ENCODE measurements around the gene TSPAN9. TPM values are rescaled to one million over a fixed set of nuclear protein-coding genes. Genes with fewer than 3 reads are reported as not detected.

TSPAN9 gene
- total and polyA plus RNA-seq, 4 donors, result 23.0 to 72.3 (median 33.9) TPM

- TF ChIP-seq CTCF (IDR thresholded peaks at IDR 0.05; ENCODE audit: control extremely low read depth, extremely low read depth), result no peak
- Histone ChIP-seq H3K9me3 (ENCODE audit: control insufficient read depth in 4 of 4, insufficient read depth in 3 of 4, low read length in 3 of 4) (no peaks in the 10 kb centered on the region), H3K36me3 (ENCODE audit: control insufficient read depth in 4 of 4, insufficient read depth in 4 of 4, low read length in 4 of 4) (peaks cover 0 to 2% (median 0%) of the 10 kb centered on the region in 4 donors), H3K9ac (ENCODE audit: insufficient read depth in 1 of 2, low read length in 2 of 2) (no peak overlapping the region), H3K4me3 (no peak overlapping the region), H3K27me3 (ENCODE audit: control insufficient read depth in 3 of 3, insufficient read depth in 3 of 3, low read length in 2 of 3) (no peaks in the 10 kb centered on the region), H3K27ac (ENCODE audit: low read depth in 1 of 2, low read length in 1 of 2) (no peak overlapping the region), H3K4me1 (ENCODE audit: control insufficient read depth in 5 of 5, insufficient read depth in 5 of 5, low read length in 5 of 5) (peaks cover 16 to 39% (median 18%) of the 10 kb centered on the region in 5 donors)
- DNase-seq (no peak), ATAC-seq (ENCODE audit: insufficient read depth, low FRiP score) (no peak)
- WGBS, 2 donors, result 80 to 84% methylated on average over 3 of the region's 3 CpGs
Measured at GRCh38 chr12:3099146-3099545, 22.0 kb downstream of the TSPAN9 start.

- Histone ChIP-seq H3K9ac (ENCODE audit: insufficient read depth in 1 of 2, low read length in 2 of 2) (no peak overlapping the region), H3K4me1 (ENCODE audit: control insufficient read depth in 5 of 5, insufficient read depth in 5 of 5, low read length in 5 of 5) (peaks cover 25 to 52% (median 29%) of the 10 kb centered on the region in 5 donors), H3K36me3 (ENCODE audit: control insufficient read depth in 4 of 4, insufficient read depth in 4 of 4, low read length in 4 of 4) (peaks cover 0 to 2% (median 0%) of the 10 kb centered on the region in 4 donors), H3K9me3 (ENCODE audit: control insufficient read depth in 4 of 4, insufficient read depth in 3 of 4, low read length in 3 of 4) (no peaks in the 10 kb centered on the region), H3K27ac (ENCODE audit: low read depth in 1 of 2, low read length in 1 of 2) (no peak overlapping the region), H3K27me3 (ENCODE audit: control insufficient read depth in 3 of 3, insufficient read depth in 3 of 3, low read length in 2 of 3) (no peaks in the 10 kb centered on the region), H3K4me3 (no peak overlapping the region)
- DNase-seq (no peak), ATAC-seq (ENCODE audit: insufficient read depth, low FRiP score) (no peak)
- no peak for TF ChIP-seq CTCF (IDR thresholded peaks at IDR 0.05; ENCODE audit: control extremely low read depth, extremely low read depth)
- 83 to 92% methylated on average over 10 of the region's 10 CpGs for WGBS, 2 donors
Measured at GRCh38 chr12:3101309-3102024, 24.3 kb downstream of the TSPAN9 start.

GRCh38 chr12:3102771-3103410, 25.7 kb downstream of the TSPAN9 start:
- peaks cover 14 to 43% (median 17%) of the 10 kb centered on the region in 5 donors for H3K4me1 ChIP-seq (ENCODE audit: control insufficient read depth in 5 of 5, insufficient read depth in 5 of 5, low read length in 5 of 5)
- TF ChIP-seq CTCF (IDR thresholded peaks at IDR 0.05; ENCODE audit: control extremely low read depth, extremely low read depth), result no peak
- H3K4me3 ChIP-seq, result no peak overlapping the region
- WGBS, 2 donors, result 54 to 59% methylated on average over 8 of the region's 8 CpGs
- no peaks in the 10 kb centered on the region for H3K9me3 ChIP-seq (ENCODE audit: control insufficient read depth in 4 of 4, insufficient read depth in 3 of 4, low read length in 3 of 4)
- H3K27ac ChIP-seq (ENCODE audit: low read depth in 1 of 2, low read length in 1 of 2), result no peak overlapping the region
- DNase-seq, result no peak
- ATAC-seq (ENCODE audit: insufficient read depth, low FRiP score), result no peak
- peaks cover 0 to 2% (median 0%) of the 10 kb centered on the region in 4 donors for H3K36me3 ChIP-seq (ENCODE audit: control insufficient read depth in 4 of 4, insufficient read depth in 4 of 4, low read length in 4 of 4)
- H3K9ac ChIP-seq (ENCODE audit: insufficient read depth in 1 of 2, low read length in 2 of 2), result no peak overlapping the region
- H3K27me3 ChIP-seq (ENCODE audit: control insufficient read depth in 3 of 3, insufficient read depth in 3 of 3, low read length in 2 of 3), result no peaks in the 10 kb centered on the region
